SK-N-SH (cell line): ENCODE measurements around the gene ZRANB3.

ENCODE experiments used
- ELF1 ChIP-seq: IDR thresholded peaks from 2 replicates; pipeline ENCODE4 v1.4.0; 2012
- EZH2phosphoT487 ChIP-seq: fragments of 200-600 bp; sonication (generic); IDR thresholded peaks from 2 replicates; pipeline ENCODE4 v1.6.1; 2017; ENCODE audit warnings: low read depth, mixed run types, mild to moderate bottlenecking, antibody characterized with exemption, moderate library complexity, borderline replicate concordance
- GABPA ChIP-seq: IDR thresholded peaks from 2 replicates; pipeline ENCODE4 v1.4.0; 2012; ENCODE audit warnings: low read depth, mild to moderate bottlenecking
- POLR2AphosphoS5 ChIP-seq: IDR thresholded peaks from 2 replicates; pipeline ENCODE4 v1.6.1; 2012; ENCODE audit warnings: low read depth, low read length
- RXRA ChIP-seq: IDR thresholded peaks from 2 replicates; pipeline ENCODE4 v1.4.0; 2012; ENCODE audit warnings: low read depth, mild to moderate bottlenecking, borderline replicate concordance

GRCh38 chr2:135142323-135142722, 388.7 kb downstream of the ZRANB3 start:
- TF ChIP-seq RXRA (no peak), POLR2AphosphoS5 (no peak), EZH2phosphoT487 (no peak), ELF1 (no peak), GABPA (no peak)
